ENCODE results near the gene PMPCA.

Gene PMPCA

GRCh38 chr9:136373300-136374182 is 36.9 kb upstream of the PMPCA start, which contains the start of gene CARD9:
Gene CARD9 (minus strand): TSS chr9:136373669. CDS start chr9:136372078, 1,591 bp downstream.
- peak; percentile 29 for DNase-seq (ENCODE audit: low read depth)

GRCh38 chr9:136374183-136374575 is 36.3 kb upstream of the PMPCA start:
- no peak for DNase-seq (ENCODE audit: low read depth)

- DNase-seq (ENCODE audit: low read depth): no peak
These were observed 35.4 kb upstream of the PMPCA start for GRCh38 chr9:136375096-136375495.

GRCh38 chr9:136376457-136376856 is 34.0 kb upstream of the PMPCA start:
- no peak for DNase-seq (ENCODE audit: low read depth)

GRCh38 chr9:136377341-136378169 is 32.9 kb upstream of the PMPCA start:
- no peak for DNase-seq (ENCODE audit: low read depth)

GRCh38 chr9:136378170-136379002 is 32.1 kb upstream of the PMPCA start:
- no peak for DNase-seq (ENCODE audit: low read depth)

GRCh38 chr9:136379003-136379287 is 31.5 kb upstream of the PMPCA start:
- DNase-seq (ENCODE audit: low read depth): no peak

GRCh38 chr9:136379401-136379800 is 31.1 kb upstream of the PMPCA start:
- no peak for DNase-seq (ENCODE audit: low read depth)

- no peak for DNase-seq (ENCODE audit: low read depth)
These were observed 30.6 kb upstream of the PMPCA start for GRCh38 chr9:136379891-136380290.

- no peak for DNase-seq (ENCODE audit: low read depth)
These were observed 30.1 kb upstream of the PMPCA start for GRCh38 chr9:136380381-136380780.

GRCh38 chr9:136381311-136381710 is 29.1 kb upstream of the PMPCA start:
- DNase-seq (ENCODE audit: low read depth): no peak

GRCh38 chr9:136381966-136382513 is 28.4 kb upstream of the PMPCA start:
- DNase-seq (ENCODE audit: low read depth): no peak

GRCh38 chr9:136383436-136383835 is 27.0 kb upstream of the PMPCA start:
- no peak for DNase-seq (ENCODE audit: low read depth)

- no peak for DNase-seq (ENCODE audit: low read depth)
These were observed 25.4 kb upstream of the PMPCA start for GRCh38 chr9:136385015-136385414.

GRCh38 chr9:136386018-136386417 is 24.4 kb upstream of the PMPCA start:
- no peak for DNase-seq (ENCODE audit: low read depth)

GRCh38 chr9:136387217-136387616 is 23.2 kb upstream of the PMPCA start:
- DNase-seq (ENCODE audit: low read depth): no peak

- DNase-seq (ENCODE audit: low read depth): no peak
These were observed 21.1 kb upstream of the PMPCA start for GRCh38 chr9:136389396-136389795.

GRCh38 chr9:136391737-136392537 is 18.5 kb upstream of the PMPCA start:
- DNase-seq (ENCODE audit: low read depth): no peak

- DNase-seq (ENCODE audit: low read depth): no peak
These were observed 17.7 kb upstream of the PMPCA start for GRCh38 chr9:136392538-136393449.

GRCh38 chr9:136393531-136393930 is 16.9 kb upstream of the PMPCA start:
- no peak for DNase-seq (ENCODE audit: low read depth)
